ENCODE results near the gene GTF3C4.

Gene GTF3C4

GRCh38 chr9:132663117-132663516 lies 7.1 kb upstream of the GTF3C4 start:
- H3K27ac ChIP-seq (ENCODE audit: low read depth, low read length, poor library complexity, severe bottlenecking), result no peak overlapping the region
- no peak overlapping the region for H3K4me2 ChIP-seq (ENCODE audit: low read length)
- no peaks in the 10 kb centered on the region for H3K9me3 ChIP-seq (ENCODE audit: low read length)
- H3K4me1 ChIP-seq (ENCODE audit: insufficient read depth, low read length, severe bottlenecking), result no peaks in the 10 kb centered on the region
- no peak overlapping the region for H3K4me3 ChIP-seq (ENCODE audit: low read depth, low read length, poor library complexity, severe bottlenecking)
- no peaks in the 10 kb centered on the region for H4K20me1 ChIP-seq (ENCODE audit: insufficient read depth, low read length)
- no peaks in the 10 kb centered on the region for H3F3A ChIP-seq (ENCODE audit: insufficient read depth, low read length)
- H3K27me3 ChIP-seq (ENCODE audit: insufficient read depth, low read length), result no peaks in the 10 kb centered on the region
- H3K9me2 ChIP-seq (ENCODE audit: low read depth, low read length), result no peaks in the 10 kb centered on the region
- H3K9ac ChIP-seq (ENCODE audit: low read length), result no peak overlapping the region
- TF ChIP-seq EZH2 (IDR thresholded peaks at IDR 0.05; ENCODE audit: borderline replicate concordance, low read length), result no peak
- no peak for TF ChIP-seq CTCF (IDR thresholded peaks at IDR 0.05; ENCODE audit: low read length)
- peaks cover 27% of the 10 kb centered on the region for H3K79me2 ChIP-seq (ENCODE audit: insufficient read depth, low read length)
- H3K36me3 ChIP-seq (ENCODE audit: insufficient read depth, low read length), result peaks cover 66% of the 10 kb centered on the region
- no peak overlapping the region for H2AFZ ChIP-seq (ENCODE audit: low read length)

- Histone ChIP-seq H3K9ac (ENCODE audit: low read length) (no peak overlapping the region), H3K4me1 (ENCODE audit: insufficient read depth, low read length, severe bottlenecking) (peaks cover 3% of the 10 kb centered on the region), H3K27ac (ENCODE audit: low read depth, low read length, poor library complexity, severe bottlenecking) (no peak overlapping the region), H3F3A (ENCODE audit: insufficient read depth, low read length) (no peaks in the 10 kb centered on the region), H4K20me1 (ENCODE audit: insufficient read depth, low read length) (no peaks in the 10 kb centered on the region), H3K4me3 (ENCODE audit: low read depth, low read length, poor library complexity, severe bottlenecking) (no peak overlapping the region), H3K4me2 (ENCODE audit: low read length) (no peak overlapping the region), H3K9me2 (ENCODE audit: low read depth, low read length) (no peaks in the 10 kb centered on the region), H3K79me2 (ENCODE audit: insufficient read depth, low read length) (peaks cover 27% of the 10 kb centered on the region), H2AFZ (ENCODE audit: low read length) (no peak overlapping the region), H3K27me3 (ENCODE audit: insufficient read depth, low read length) (no peaks in the 10 kb centered on the region), H3K36me3 (ENCODE audit: insufficient read depth, low read length) (peaks cover 59% of the 10 kb centered on the region), H3K9me3 (ENCODE audit: low read length) (no peaks in the 10 kb centered on the region)
- no peak for TF ChIP-seq CTCF (IDR thresholded peaks at IDR 0.05; ENCODE audit: low read length)
- no peak for TF ChIP-seq EZH2 (IDR thresholded peaks at IDR 0.05; ENCODE audit: borderline replicate concordance, low read length)
Measured at GRCh38 chr9:132663851-132664250, 6.4 kb upstream of the GTF3C4 start.

GRCh38 chr9:132669319-132669697 lies 956 bp upstream of the GTF3C4 start:
- no peak overlapping the region for H2AFZ ChIP-seq (ENCODE audit: low read length)
- H3K36me3 ChIP-seq (ENCODE audit: insufficient read depth, low read length), result peaks cover 33% of the 10 kb centered on the region
- TF ChIP-seq CTCF (IDR thresholded peaks at IDR 0.05; ENCODE audit: low read length) (no peak), EZH2 (IDR thresholded peaks at IDR 0.05; ENCODE audit: borderline replicate concordance, low read length) (no peak)
- H3F3A ChIP-seq (ENCODE audit: insufficient read depth, low read length), result no peaks in the 10 kb centered on the region
- H3K4me2 ChIP-seq (ENCODE audit: low read length), result peak overlapping the region; percentile 69
- H3K27ac ChIP-seq (ENCODE audit: low read depth, low read length, poor library complexity, severe bottlenecking), result peak overlapping the region; percentile 86
- peak overlapping the region; percentile 81 for H3K4me3 ChIP-seq (ENCODE audit: low read depth, low read length, poor library complexity, severe bottlenecking)
- H3K9me3 ChIP-seq (ENCODE audit: low read length), result no peaks in the 10 kb centered on the region
- H3K4me1 ChIP-seq (ENCODE audit: insufficient read depth, low read length, severe bottlenecking), result peaks cover 21% of the 10 kb centered on the region
- H3K9ac ChIP-seq (ENCODE audit: low read length), result peak overlapping the region; percentile 86
- H4K20me1 ChIP-seq (ENCODE audit: insufficient read depth, low read length), result no peaks in the 10 kb centered on the region
- H3K79me2 ChIP-seq (ENCODE audit: insufficient read depth, low read length), result peaks cover 59% of the 10 kb centered on the region
- no peaks in the 10 kb centered on the region for H3K9me2 ChIP-seq (ENCODE audit: low read depth, low read length)
- H3K27me3 ChIP-seq (ENCODE audit: insufficient read depth, low read length), result no peaks in the 10 kb centered on the region

Measured in OCI-LY1 (cell line).